ENCODE measurements around the gene TMEM106B. TPM values are rescaled to one million over a fixed set of nuclear protein-coding genes. Genes with fewer than 3 reads are reported as not detected.

TMEM106B gene
- total RNA-seq, 1 donor from 2014 or later = 84.7 TPM

DNA sequence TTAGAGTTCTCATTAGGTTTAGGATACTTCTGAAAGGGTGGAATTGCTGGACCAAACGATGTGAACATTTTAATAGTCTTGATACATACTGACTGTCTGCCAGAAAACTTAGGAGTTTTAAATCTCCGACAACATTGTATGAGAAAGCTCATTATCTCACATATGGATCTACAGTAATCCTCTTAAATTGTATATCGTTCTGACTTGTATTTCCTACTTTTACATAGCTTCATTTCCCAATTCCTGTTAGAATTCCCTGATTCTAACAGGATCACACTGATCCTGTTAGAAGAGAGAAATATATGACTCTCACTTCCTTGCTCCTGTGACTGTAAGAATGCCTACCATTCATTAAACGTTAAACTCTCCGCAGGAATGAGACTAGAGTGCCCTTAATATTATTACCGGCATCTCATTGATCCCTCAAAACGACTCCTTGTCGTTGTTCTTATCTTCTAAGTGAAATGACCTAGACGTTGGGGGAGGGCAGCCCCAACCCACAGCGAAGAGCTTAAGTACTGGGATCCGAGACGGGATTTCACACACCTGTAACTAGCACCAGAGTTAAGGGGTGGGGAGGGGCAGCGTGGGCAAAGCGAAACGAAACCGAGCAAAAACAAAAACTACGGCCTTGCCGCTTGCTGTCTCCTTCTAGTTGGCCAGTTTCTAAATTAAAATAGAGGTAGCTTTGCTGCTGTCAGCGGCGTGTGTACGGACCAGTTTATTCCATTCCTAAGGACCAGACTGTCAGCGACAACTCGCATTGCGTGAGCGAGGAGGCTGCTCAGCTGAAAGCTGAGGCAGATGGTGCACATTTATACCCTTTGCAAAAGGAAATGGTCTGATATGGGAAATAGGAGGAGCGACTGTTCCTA, 678 bp upstream of the TMEM106B start:
- H3K27me3 Mint-ChIP-seq (ENCODE audit: low read depth) = no peaks in the 10 kb centered on the region
- DNase-seq (ENCODE audit: low spot score in 2 of 2, unreplicated experiment in 2 of 2) = no peak

DNA sequence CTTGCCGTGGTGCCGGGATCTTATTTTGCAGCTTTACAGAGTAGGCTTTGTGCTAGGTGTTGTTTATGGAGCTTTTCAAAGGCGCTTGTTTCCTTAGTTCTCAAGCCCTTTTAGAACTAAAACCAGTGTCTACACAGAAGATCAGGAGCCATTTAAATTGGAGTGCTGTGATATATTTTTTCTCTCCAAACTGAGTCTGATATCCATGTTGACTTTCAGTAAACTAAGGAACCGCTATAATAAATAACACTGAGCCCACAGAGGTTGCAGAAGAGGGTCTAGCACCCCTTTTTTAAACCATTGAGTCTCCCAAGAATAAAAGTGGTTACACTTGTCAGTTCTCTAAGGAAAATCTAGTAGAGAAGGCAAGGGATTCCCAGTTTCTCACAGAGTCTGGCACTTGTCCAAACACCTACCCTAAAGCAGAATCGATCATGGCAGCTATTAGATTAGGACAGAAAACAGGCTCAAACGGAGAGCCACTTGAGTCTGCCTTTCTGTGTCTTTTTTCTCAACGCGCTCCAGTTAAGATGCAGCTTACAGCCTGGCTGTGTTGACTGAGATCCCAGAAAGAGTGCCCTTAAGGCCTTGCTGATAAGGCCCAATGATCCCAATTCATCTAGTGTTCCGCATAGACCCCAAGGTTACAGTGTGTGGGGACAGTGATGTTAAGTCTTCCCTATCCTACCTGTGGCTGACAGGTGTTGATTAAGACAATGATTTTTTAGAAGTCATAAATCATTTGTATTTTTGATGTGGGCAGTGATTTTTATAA, 804 bp downstream of the TMEM106B start:
- no peaks in the 10 kb centered on the region for H3K27me3 Mint-ChIP-seq (ENCODE audit: low read depth)
- no peak for DNase-seq (ENCODE audit: low spot score in 2 of 2, unreplicated experiment in 2 of 2)
- peaks cover 18% of the 10 kb centered on the region for H3K36me3 Mint-ChIP-seq
- H3K9me3 Mint-ChIP-seq = no peaks in the 10 kb centered on the region
- no peak for TF ChIP-seq CTCF (IDR thresholded peaks at IDR 0.05; ENCODE audit: unreplicated experiment)
- H3K4me1 Mint-ChIP-seq = peaks cover 40% of the 10 kb centered on the region
- peak overlapping the region; percentile 99 for H3K27ac Mint-ChIP-seq
- peak overlapping the region; percentile 96 for H3K4me3 Mint-ChIP-seq

More for the DNA sequence above, 678 bp upstream of the TMEM106B start:
- Mint-ChIP-seq H3K4me3 (peak overlapping the region; percentile 96), H3K9me3 (no peaks in the 10 kb centered on the region), H3K36me3 (peaks cover 4% of the 10 kb centered on the region), H3K27ac (peak overlapping the region; percentile 98), H3K4me1 (peaks cover 40% of the 10 kb centered on the region)
- TF ChIP-seq CTCF (IDR thresholded peaks at IDR 0.05; ENCODE audit: unreplicated experiment) = no peak

GRCh38 chr7:12217311-12217710, 6.2 kb downstream of the TMEM106B start:
- H3K4me3 Mint-ChIP-seq = no peak overlapping the region
- TF ChIP-seq CTCF (IDR thresholded peaks at IDR 0.05; ENCODE audit: unreplicated experiment) = no peak
- no peak for DNase-seq (ENCODE audit: low spot score in 2 of 2, unreplicated experiment in 2 of 2)
- H3K9me3 Mint-ChIP-seq = no peaks in the 10 kb centered on the region
- no peaks in the 10 kb centered on the region for H3K27me3 Mint-ChIP-seq (ENCODE audit: low read depth)
- H3K4me1 Mint-ChIP-seq = peaks cover 25% of the 10 kb centered on the region
- no peak overlapping the region for H3K27ac Mint-ChIP-seq
- H3K36me3 Mint-ChIP-seq = peaks cover 50% of the 10 kb centered on the region

- no peak for DNase-seq (ENCODE audit: low spot score in 2 of 2, unreplicated experiment in 2 of 2)
- no peak overlapping the region for H3K4me3 Mint-ChIP-seq
- H3K4me1 Mint-ChIP-seq = peaks cover 2% of the 10 kb centered on the region
- peaks cover 12% of the 10 kb centered on the region for H3K9me3 Mint-ChIP-seq
- H3K27ac Mint-ChIP-seq = no peak overlapping the region
- peaks cover 72% of the 10 kb centered on the region for H3K36me3 Mint-ChIP-seq
- TF ChIP-seq CTCF (IDR thresholded peaks at IDR 0.05; ENCODE audit: unreplicated experiment) = no peak
- no peaks in the 10 kb centered on the region for H3K27me3 Mint-ChIP-seq (ENCODE audit: low read depth)
These were observed 9.4 kb downstream of the TMEM106B start for GRCh38 chr7:12220389-12221046.

DNA sequence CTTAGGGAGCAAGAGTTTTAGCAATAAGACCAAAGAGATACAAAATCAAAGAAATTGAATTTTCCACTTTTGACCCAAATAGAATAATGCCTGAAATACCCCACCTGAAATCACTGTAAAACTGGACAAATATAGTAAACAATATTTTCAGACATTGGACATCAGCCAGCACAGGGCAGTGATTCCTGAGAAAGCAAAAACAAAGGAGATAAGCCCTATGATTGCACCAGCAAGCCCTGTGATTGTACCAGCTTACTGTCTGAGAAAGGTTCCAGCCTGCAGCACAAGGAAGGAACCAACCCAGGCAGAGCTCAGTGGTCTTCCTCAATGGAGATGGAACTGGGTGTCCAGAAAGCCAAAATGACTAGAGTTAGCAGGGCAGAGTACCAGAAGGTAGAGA, 10.3 kb downstream of the TMEM106B start:
- TF ChIP-seq CTCF (IDR thresholded peaks at IDR 0.05; ENCODE audit: unreplicated experiment) = no peak
- Mint-ChIP-seq H3K27me3 (ENCODE audit: low read depth) (no peaks in the 10 kb centered on the region), H3K9me3 (peaks cover 19% of the 10 kb centered on the region), H3K27ac (no peak overlapping the region), H3K4me3 (no peak overlapping the region), H3K36me3 (peaks cover 72% of the 10 kb centered on the region), H3K4me1 (peaks cover 4% of the 10 kb centered on the region)
- DNase-seq (ENCODE audit: low spot score in 2 of 2, unreplicated experiment in 2 of 2) = no peak

Data from mesothelial cell of epicardium (in vitro differentiated cells).